Liver (tissue), 9 donors: ENCODE data around the gene ZBTB12. TPM values are rescaled to one million over a fixed set of nuclear protein-coding genes. Genes with fewer than 3 reads are reported as not detected.

Source experiments
- DNase-seq: peaks from one replicate; pipeline ENCODE4 v3.0.0-alpha.2; 2017; ENCODE audit warnings: low spot score
- H3K27ac ChIP-seq, 2 donors: one replicate each; pipeline ENCODE4 v1.7.0; 2013; ENCODE audit warnings: inconsistent platforms in 2 of 2, low read length in 2 of 2, control low read depth in 1 of 2, low read depth in 1 of 2, mild to moderate bottlenecking in 1 of 2
- H3K27me3 ChIP-seq, 4 donors: one replicate each; pipeline versions ENCODE4 v1.6.1 to v1.7.0; 2013; ENCODE audit warnings: low read length in 3 of 4, inconsistent platforms in 1 of 4, mild to moderate bottlenecking in 1 of 4, moderate library complexity in 1 of 4; ENCODE audit not compliant: control insufficient read depth in 4 of 4, insufficient read depth in 4 of 4
- H3K36me3 ChIP-seq, 4 donors: one replicate each; pipeline versions ENCODE4 v1.6.1 to v1.7.0; 2013; ENCODE audit warnings: low read length in 3 of 4, mild to moderate bottlenecking in 3 of 4, low read depth in 1 of 4, moderate library complexity in 1 of 4; ENCODE audit not compliant: control insufficient read depth in 4 of 4, insufficient read depth in 3 of 4
- H3K4me1 ChIP-seq, 4 donors: one replicate each; pipeline versions ENCODE4 v1.6.1 to v1.7.0; 2013; ENCODE audit warnings: low read length in 3 of 4, mild to moderate bottlenecking in 3 of 4, moderate library complexity in 1 of 4; ENCODE audit not compliant: control insufficient read depth in 4 of 4, insufficient read depth in 4 of 4
- H3K4me3 ChIP-seq, 3 donors: one replicate each; pipeline versions ENCODE4 v1.6.1 to v1.7.0; 2013; ENCODE audit warnings: low read length in 3 of 3, control low read depth in 1 of 3, low read depth in 1 of 3, mild to moderate bottlenecking in 1 of 3
- H3K9ac ChIP-seq, 2 donors: one replicate each; pipeline ENCODE4 v1.7.0; 2013; ENCODE audit warnings: low read length in 2 of 2, mild to moderate bottlenecking in 2 of 2, moderate library complexity in 2 of 2, control low read depth in 1 of 2, low read depth in 1 of 2
- H3K9me3 ChIP-seq, 4 donors: one replicate each; pipeline versions ENCODE4 v1.6.1 to v1.7.0; 2013; ENCODE audit warnings: low read length in 3 of 4; ENCODE audit not compliant: control insufficient read depth in 4 of 4
- EGR1 ChIP-seq, 2 donors: IDR thresholded peaks; 2 replicates each; pipeline ENCODE4 v1.6.1; 2016 to 2018; ENCODE audit warnings: antibody characterized with exemption in 2 of 2, low read depth in 2 of 2
- FOXA1 ChIP-seq: IDR thresholded peaks from 2 replicates; pipeline ENCODE4 v1.6.1; 2016; ENCODE audit warnings: antibody characterized with exemption
- FOXA2 ChIP-seq: IDR thresholded peaks from 2 replicates; pipeline ENCODE4 v1.6.1; 2016; ENCODE audit warnings: antibody characterized with exemption
- GABPA ChIP-seq, 2 donors: IDR thresholded peaks in 1 of 2; conservative IDR thresholded peaks in 1 of 2; 2 replicates each; pipeline ENCODE4 v1.6.1; 2016; ENCODE audit warnings: antibody characterized with exemption in 2 of 2, mild to moderate bottlenecking in 1 of 2, moderate library complexity in 1 of 2
- HNF4A ChIP-seq, 2 donors: conservative IDR thresholded peaks; 2 replicates each; pipeline ENCODE4 v1.6.1; 2016; ENCODE audit warnings: antibody characterized with exemption in 2 of 2, mild to moderate bottlenecking in 2 of 2
- HNF4G ChIP-seq: IDR thresholded peaks from 2 replicates; pipeline ENCODE4 v1.6.1; 2016; ENCODE audit warnings: antibody characterized with exemption
- JUND ChIP-seq, 2 donors: IDR thresholded peaks; 2 replicates each; pipeline ENCODE4 v1.6.1; 2016; ENCODE audit warnings: antibody characterized with exemption in 2 of 2
- NR2F2 ChIP-seq: IDR thresholded peaks from 2 replicates; pipeline ENCODE4 v1.6.1; 2016; ENCODE audit warnings: antibody characterized with exemption
- RAD21 ChIP-seq, 2 donors: IDR thresholded peaks; 2 replicates each; pipeline ENCODE4 v1.6.1; 2016; ENCODE audit warnings: antibody characterized with exemption in 2 of 2, mild to moderate bottlenecking in 2 of 2
- SP1 ChIP-seq: IDR thresholded peaks from 2 replicates; pipeline ENCODE4 v1.6.1; 2018; ENCODE audit warnings: antibody characterized with exemption, mild to moderate bottlenecking
- TAF1 ChIP-seq: conservative IDR thresholded peaks from 2 replicates; pipeline ENCODE4 v1.6.1; 2016; ENCODE audit warnings: antibody characterized with exemption, mild to moderate bottlenecking
- YY1 ChIP-seq: IDR thresholded peaks from 2 replicates; pipeline ENCODE4 v1.6.1; 2016; ENCODE audit warnings: antibody characterized with exemption, mild to moderate bottlenecking
- WGBS: extraction: QIAGEN DNeasy Blood & Tissue Kit; methylation state at CpG from one replicate; pipeline ENCODE4 v1.1.7; 2013; 5-methylcytosine and 5-hydroxymethylcytosine counted together
- polyA plus RNA-seq, 2 donors: library from polyadenylated mRNA; stranded (reverse) in 1 of 2; unstranded in 1 of 2; fragments of 200-250 nt in 1 of 2; fragments of >200 nt in 1 of 2; fragmentation: Nextera tagmentation in 1 of 2; extraction: Ambion mirVana in 1 of 2; gene quantifications; one replicate each; pipeline versions ENCODE4 v1.2.1 to v1.2.3, GENCODE V29; 2013 to 2015
- total RNA-seq, 2 donors: library from RNA; depleted of rRNA; stranded (reverse); fragments of >200 nt; gene quantifications; one replicate each; pipeline ENCODE4 v1.2.3, GENCODE V29; 2014
- TF ChIP-seq, protein P1 (sequence below): IDR thresholded peaks from 2 replicates; pipeline ENCODE4 v1.6.1; 2016; ENCODE audit warnings: antibody characterized with exemption, mild to moderate bottlenecking
- TF ChIP-seq, protein P2 (sequence below): IDR thresholded peaks from 2 replicates; pipeline ENCODE4 v1.6.1; 2016; ENCODE audit warnings: antibody characterized with exemption
- TF ChIP-seq, protein P3 (sequence below): IDR thresholded peaks from 2 replicates; pipeline ENCODE4 v1.6.1; 2016; ENCODE audit warnings: antibody characterized with exemption
- TF ChIP-seq, protein P4 (sequence below): IDR thresholded peaks from 2 replicates; pipeline ENCODE4 v1.6.1; 2016; ENCODE audit warnings: antibody characterized with exemption
- TF ChIP-seq, protein P5 (sequence below): fragments of 150-350 bp; IDR thresholded peaks from 2 replicates; pipeline ENCODE4 v1.5.1; 2017; ENCODE audit warnings: improper control_type of control experiment, low read depth, low read length; ENCODE audit not compliant: missing input control
- donor health status: healthy.
- donor health status: healthy.
- donor health status: healthy.
- donor health status: healthy.
- donor health status: healthy.

ZBTB12 gene
- total and polyA plus RNA-seq, 4 donors, result 0.25 to 2.3 (median 0.83) TPM; not detected in 1

DNA sequence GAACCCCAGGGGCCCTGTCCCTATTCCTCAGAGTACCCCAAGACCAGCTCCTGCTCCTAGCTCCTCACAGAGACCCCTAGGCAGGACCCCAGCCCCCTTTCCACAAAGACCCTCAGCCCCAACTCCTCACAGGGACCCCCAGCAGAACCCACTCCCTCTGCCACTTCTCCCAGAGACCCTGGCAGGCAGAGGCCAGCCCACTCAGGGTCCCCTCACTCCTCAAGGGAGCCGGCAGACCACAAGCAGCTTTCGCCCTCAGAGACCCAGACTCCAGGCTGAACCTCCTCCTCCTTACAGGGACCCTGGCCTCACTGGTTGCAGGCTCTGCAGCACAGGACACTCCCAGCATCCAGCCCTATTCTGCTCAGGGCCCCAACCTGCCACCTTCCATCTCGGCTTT lies 23.7 kb downstream of the ZBTB12 start:
- Histone ChIP-seq H3K27me3 (no peaks in the 10 kb centered on the region), H3K9me3 (no peaks in the 10 kb centered on the region), H3K4me3 (no peak overlapping the region), H3K4me1 (no peaks in the 10 kb centered on the region), H3K9ac (no peak overlapping the region), H3K27ac (no peak overlapping the region), H3K36me3 (peaks cover 7 to 31% (median 13%) of the 10 kb centered on the region in 4 donors)
- TF ChIP-seq JUND (IDR thresholded peaks at IDR 0.05) (no peak), FOXA1 (no peak), SP1 (no peak), EGR1 (IDR thresholded peaks at IDR 0.05; ENCODE audit: low read depth in 2 of 2) (no peak), HNF4A (conservative IDR thresholded peaks at IDR 0.05) (no peak), GABPA (IDR thresholded peaks at IDR 0.05 in 1 of 2, conservative IDR thresholded peaks at IDR 0.05 in 1 of 2) (no peak), HNF4G (no peak), TAF1 (no peak)
- TF ChIP-seq, protein P1, sequence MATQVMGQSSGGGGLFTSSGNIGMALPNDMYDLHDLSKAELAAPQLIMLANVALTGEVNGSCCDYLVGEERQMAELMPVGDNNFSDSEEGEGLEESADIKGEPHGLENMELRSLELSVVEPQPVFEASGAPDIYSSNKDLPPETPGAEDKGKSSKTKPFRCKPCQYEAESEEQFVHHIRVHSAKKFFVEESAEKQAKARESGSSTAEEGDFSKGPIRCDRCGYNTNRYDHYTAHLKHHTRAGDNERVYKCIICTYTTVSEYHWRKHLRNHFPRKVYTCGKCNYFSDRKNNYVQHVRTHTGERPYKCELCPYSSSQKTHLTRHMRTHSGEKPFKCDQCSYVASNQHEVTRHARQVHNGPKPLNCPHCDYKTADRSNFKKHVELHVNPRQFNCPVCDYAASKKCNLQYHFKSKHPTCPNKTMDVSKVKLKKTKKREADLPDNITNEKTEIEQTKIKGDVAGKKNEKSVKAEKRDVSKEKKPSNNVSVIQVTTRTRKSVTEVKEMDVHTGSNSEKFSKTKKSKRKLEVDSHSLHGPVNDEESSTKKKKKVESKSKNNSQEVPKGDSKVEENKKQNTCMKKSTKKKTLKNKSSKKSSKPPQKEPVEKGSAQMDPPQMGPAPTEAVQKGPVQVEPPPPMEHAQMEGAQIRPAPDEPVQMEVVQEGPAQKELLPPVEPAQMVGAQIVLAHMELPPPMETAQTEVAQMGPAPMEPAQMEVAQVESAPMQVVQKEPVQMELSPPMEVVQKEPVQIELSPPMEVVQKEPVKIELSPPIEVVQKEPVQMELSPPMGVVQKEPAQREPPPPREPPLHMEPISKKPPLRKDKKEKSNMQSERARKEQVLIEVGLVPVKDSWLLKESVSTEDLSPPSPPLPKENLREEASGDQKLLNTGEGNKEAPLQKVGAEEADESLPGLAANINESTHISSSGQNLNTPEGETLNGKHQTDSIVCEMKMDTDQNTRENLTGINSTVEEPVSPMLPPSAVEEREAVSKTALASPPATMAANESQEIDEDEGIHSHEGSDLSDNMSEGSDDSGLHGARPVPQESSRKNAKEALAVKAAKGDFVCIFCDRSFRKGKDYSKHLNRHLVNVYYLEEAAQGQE, result no peak
- WGBS, result 87% methylated on average over 3 of the region's 3 CpGs
- no peak for DNase-seq

DNA sequence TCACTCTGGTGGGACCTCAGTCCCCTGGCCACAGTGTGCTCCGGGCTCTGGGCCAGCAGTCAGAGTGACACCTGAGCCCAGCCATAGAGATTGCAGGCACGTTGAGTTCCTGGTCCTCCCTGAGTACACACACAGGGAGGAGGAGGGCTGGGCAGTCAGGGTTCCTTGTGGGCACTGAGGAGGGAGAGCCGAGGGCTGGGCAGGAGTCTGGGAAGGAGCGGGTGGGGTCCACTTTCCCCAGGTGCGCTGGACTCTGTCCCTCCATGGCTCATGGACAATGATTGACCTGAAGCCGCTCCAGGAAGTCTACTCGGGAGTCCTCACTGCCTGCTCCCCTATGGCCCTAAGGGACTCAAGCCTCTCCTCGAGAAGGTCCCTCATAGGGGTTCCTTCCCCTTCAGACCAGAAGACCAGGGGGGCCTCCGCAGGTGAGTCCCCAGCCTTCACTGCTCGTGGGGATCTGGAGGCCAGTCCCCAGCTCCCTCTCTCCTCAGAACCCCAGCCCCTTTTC lies 24.2 kb downstream of the ZBTB12 start:
- no peak overlapping the region for H3K4me3 ChIP-seq
- no peak overlapping the region for H3K9ac ChIP-seq
- TF ChIP-seq HNF4A (conservative IDR thresholded peaks at IDR 0.05), result no peak
- no peak for TF ChIP-seq EGR1 (IDR thresholded peaks at IDR 0.05; ENCODE audit: low read depth in 2 of 2)
- no peak for TF ChIP-seq RAD21 (IDR thresholded peaks at IDR 0.05)
- no peak for TF ChIP-seq FOXA2
- no peak for TF ChIP-seq SP1
- TF ChIP-seq, protein P2, sequence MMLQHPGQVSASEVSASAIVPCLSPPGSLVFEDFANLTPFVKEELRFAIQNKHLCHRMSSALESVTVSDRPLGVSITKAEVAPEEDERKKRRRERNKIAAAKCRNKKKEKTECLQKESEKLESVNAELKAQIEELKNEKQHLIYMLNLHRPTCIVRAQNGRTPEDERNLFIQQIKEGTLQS, result no peak
- TF ChIP-seq, protein P3, sequence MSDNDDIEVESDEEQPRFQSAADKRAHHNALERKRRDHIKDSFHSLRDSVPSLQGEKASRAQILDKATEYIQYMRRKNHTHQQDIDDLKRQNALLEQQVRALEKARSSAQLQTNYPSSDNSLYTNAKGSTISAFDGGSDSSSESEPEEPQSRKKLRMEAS, result no peak
- no peak for TF ChIP-seq YY1
- TF ChIP-seq, protein P4, sequence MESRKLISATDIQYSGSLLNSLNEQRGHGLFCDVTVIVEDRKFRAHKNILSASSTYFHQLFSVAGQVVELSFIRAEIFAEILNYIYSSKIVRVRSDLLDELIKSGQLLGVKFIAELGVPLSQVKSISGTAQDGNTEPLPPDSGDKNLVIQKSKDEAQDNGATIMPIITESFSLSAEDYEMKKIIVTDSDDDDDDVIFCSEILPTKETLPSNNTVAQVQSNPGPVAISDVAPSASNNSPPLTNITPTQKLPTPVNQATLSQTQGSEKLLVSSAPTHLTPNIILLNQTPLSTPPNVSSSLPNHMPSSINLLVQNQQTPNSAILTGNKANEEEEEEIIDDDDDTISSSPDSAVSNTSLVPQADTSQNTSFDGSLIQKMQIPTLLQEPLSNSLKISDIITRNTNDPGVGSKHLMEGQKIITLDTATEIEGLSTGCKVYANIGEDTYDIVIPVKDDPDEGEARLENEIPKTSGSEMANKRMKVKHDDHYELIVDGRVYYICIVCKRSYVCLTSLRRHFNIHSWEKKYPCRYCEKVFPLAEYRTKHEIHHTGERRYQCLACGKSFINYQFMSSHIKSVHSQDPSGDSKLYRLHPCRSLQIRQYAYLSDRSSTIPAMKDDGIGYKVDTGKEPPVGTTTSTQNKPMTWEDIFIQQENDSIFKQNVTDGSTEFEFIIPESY, result no peak
- TF ChIP-seq NR2F2, result no peak
- TF ChIP-seq FOXA1, result no peak
- TF ChIP-seq, protein P5, sequence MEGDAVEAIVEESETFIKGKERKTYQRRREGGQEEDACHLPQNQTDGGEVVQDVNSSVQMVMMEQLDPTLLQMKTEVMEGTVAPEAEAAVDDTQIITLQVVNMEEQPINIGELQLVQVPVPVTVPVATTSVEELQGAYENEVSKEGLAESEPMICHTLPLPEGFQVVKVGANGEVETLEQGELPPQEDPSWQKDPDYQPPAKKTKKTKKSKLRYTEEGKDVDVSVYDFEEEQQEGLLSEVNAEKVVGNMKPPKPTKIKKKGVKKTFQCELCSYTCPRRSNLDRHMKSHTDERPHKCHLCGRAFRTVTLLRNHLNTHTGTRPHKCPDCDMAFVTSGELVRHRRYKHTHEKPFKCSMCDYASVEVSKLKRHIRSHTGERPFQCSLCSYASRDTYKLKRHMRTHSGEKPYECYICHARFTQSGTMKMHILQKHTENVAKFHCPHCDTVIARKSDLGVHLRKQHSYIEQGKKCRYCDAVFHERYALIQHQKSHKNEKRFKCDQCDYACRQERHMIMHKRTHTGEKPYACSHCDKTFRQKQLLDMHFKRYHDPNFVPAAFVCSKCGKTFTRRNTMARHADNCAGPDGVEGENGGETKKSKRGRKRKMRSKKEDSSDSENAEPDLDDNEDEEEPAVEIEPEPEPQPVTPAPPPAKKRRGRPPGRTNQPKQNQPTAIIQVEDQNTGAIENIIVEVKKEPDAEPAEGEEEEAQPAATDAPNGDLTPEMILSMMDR, result no peak
- no peak for TF ChIP-seq HNF4G
- no peak for TF ChIP-seq TAF1
- peak; percentile 60 for DNase-seq
- H3K36me3 ChIP-seq, result peaks cover 2 to 26% (median 10%) of the 10 kb centered on the region in 4 donors
- H3K27me3 ChIP-seq, result no peaks in the 10 kb centered on the region
- H3K9me3 ChIP-seq, result no peaks in the 10 kb centered on the region
- no peak overlapping the region for H3K27ac ChIP-seq
- H3K4me1 ChIP-seq, result no peaks in the 10 kb centered on the region
- 65% methylated on average over 10 of the region's 10 CpGs for WGBS
